ENCODE results near the gene EIF4G3. TPM values are rescaled to one million over a fixed set of nuclear protein-coding genes. Genes with fewer than 3 reads are reported as not detected.

The EIF4G3 gene
- total and polyA plus RNA-seq, 10 of the 15 experiments (the other 5 are each of a cell fraction or from before 2014, with no cell fraction given): 7.4 to 45.1 (median 29.1) TPM

- TF ChIP-seq PRDM15 (CRISPR knock-in tag; IDR thresholded peaks at IDR 0.05) (no peak), HCFC1 (IDR thresholded peaks at IDR 0.05; ENCODE audit: low read length) (no peak), SMC3 (IDR thresholded peaks at IDR 0.05; ENCODE audit: borderline replicate concordance, low read length) (no peak), NFIC (IDR thresholded peaks at IDR 0.05; ENCODE audit: low read depth, low read length) (no peak), NFYA (IDR thresholded peaks at IDR 0.05; ENCODE audit: borderline replicate concordance, low read depth, low read length) (no peak), EED (IDR thresholded peaks at IDR 0.05; ENCODE audit: low read depth) (no peak), E4F1 (IDR thresholded peaks at IDR 0.05; ENCODE audit: borderline replicate concordance, partially characterized antibody) (no peak), TCF12 (IDR thresholded peaks at IDR 0.05; ENCODE audit: low read depth, low read length) (no peak), ETV6 (conservative IDR thresholded peaks at IDR 0.05 in 1 of 2, IDR thresholded peaks at IDR 0.05 in 1 of 2; ENCODE audit: borderline replicate concordance in 1 of 2, low read depth in 1 of 2) (no peak)
- TF ChIP-seq, protein P1, sequence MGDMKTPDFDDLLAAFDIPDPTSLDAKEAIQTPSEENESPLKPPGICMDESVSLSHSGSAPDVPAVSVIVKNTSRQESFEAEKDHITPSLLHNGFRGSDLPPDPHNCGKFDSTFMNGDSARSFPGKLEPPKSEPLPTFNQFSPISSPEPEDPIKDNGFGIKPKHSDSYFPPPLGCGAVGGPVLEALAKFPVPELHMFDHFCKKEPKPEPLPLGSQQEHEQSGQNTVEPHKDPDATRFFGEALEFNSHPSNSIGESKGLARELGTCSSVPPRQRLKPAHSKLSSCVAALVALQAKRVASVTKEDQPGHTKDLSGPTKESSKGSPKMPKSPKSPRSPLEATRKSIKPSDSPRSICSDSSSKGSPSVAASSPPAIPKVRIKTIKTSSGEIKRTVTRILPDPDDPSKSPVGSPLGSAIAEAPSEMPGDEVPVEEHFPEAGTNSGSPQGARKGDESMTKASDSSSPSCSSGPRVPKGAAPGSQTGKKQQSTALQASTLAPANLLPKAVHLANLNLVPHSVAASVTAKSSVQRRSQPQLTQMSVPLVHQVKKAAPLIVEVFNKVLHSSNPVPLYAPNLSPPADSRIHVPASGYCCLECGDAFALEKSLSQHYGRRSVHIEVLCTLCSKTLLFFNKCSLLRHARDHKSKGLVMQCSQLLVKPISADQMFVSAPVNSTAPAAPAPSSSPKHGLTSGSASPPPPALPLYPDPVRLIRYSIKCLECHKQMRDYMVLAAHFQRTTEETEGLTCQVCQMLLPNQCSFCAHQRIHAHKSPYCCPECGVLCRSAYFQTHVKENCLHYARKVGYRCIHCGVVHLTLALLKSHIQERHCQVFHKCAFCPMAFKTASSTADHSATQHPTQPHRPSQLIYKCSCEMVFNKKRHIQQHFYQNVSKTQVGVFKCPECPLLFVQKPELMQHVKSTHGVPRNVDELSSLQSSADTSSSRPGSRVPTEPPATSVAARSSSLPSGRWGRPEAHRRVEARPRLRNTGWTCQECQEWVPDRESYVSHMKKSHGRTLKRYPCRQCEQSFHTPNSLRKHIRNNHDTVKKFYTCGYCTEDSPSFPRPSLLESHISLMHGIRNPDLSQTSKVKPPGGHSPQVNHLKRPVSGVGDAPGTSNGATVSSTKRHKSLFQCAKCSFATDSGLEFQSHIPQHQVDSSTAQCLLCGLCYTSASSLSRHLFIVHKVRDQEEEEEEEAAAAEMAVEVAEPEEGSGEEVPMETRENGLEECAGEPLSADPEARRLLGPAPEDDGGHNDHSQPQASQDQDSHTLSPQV (IDR thresholded peaks at IDR 0.05): no peak
These were observed 43.0 kb upstream of the EIF4G3 start (continued) for GRCh38 chr1:21219674-21220073.

Data from GM12878 (cell line).